ENCODE data around the gene CRYBG1. TPM values are rescaled to one million over a fixed set of nuclear protein-coding genes. Genes with fewer than 3 reads are reported as not detected.

The CRYBG1 gene
- total RNA-seq, 1 experiment from 2014 or later, result 2.9 TPM

GRCh38 chr6:106612671-106613416, 252.3 kb downstream of the CRYBG1 start:
- no peak overlapping the region for H3K27ac ChIP-seq (ENCODE audit: low read depth, low read length, poor library complexity, severe bottlenecking)
- DNase-seq (ENCODE audit: low spot score), result no peak
- CTCF ChIA-PET, result no interaction called here

GRCh38 chr6:106613590-106613989, 253.1 kb downstream of the CRYBG1 start:
- H3K36me3 ChIP-seq (ENCODE audit: insufficient read depth, low read length, poor library complexity, severe bottlenecking), result no peaks in the 10 kb centered on the region
- no peak overlapping the region for H3K27ac ChIP-seq (ENCODE audit: low read depth, low read length, poor library complexity, severe bottlenecking)
- BruUV-seq (replicated peaks), result no TSS peak
- no peaks in the 10 kb centered on the region for H3K4me1 ChIP-seq (ENCODE audit: insufficient read depth, low read length, poor library complexity, severe bottlenecking)
- POLR2A ChIA-PET (ENCODE audit: low non-redundant PET), result no interaction called here
- H3K9me3 ChIP-seq (ENCODE audit: low read depth, low read length, poor library complexity, severe bottlenecking), result no peaks in the 10 kb centered on the region
- no peak for DNase-seq (ENCODE audit: low spot score)
- H3K4me3 ChIP-seq (ENCODE audit: low read depth, low read length, poor library complexity, severe bottlenecking), result no peak overlapping the region
- TF ChIP-seq, protein P1, sequence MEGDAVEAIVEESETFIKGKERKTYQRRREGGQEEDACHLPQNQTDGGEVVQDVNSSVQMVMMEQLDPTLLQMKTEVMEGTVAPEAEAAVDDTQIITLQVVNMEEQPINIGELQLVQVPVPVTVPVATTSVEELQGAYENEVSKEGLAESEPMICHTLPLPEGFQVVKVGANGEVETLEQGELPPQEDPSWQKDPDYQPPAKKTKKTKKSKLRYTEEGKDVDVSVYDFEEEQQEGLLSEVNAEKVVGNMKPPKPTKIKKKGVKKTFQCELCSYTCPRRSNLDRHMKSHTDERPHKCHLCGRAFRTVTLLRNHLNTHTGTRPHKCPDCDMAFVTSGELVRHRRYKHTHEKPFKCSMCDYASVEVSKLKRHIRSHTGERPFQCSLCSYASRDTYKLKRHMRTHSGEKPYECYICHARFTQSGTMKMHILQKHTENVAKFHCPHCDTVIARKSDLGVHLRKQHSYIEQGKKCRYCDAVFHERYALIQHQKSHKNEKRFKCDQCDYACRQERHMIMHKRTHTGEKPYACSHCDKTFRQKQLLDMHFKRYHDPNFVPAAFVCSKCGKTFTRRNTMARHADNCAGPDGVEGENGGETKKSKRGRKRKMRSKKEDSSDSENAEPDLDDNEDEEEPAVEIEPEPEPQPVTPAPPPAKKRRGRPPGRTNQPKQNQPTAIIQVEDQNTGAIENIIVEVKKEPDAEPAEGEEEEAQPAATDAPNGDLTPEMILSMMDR (conservative IDR thresholded peaks at IDR 0.05; ENCODE audit: low read depth, low read length), result no peak
- no peak for TF ChIP-seq EZH2 (IDR thresholded peaks at IDR 0.05; ENCODE audit: borderline replicate concordance, low read depth, low read length, poor library complexity, severe bottlenecking)
- H3K27me3 ChIP-seq (replicated peaks; ENCODE audit: insufficient read depth, low read depth, low read length, poor library complexity), result no peaks in the 10 kb centered on the region
- CTCF ChIA-PET, result no interaction called here
- intact Hi-C loops (cut with micrococcal nuclease; ENCODE audit: unreplicated experiment), result no loop called here

More at GRCh38 chr6:106612671-106613416, 252.3 kb downstream of the CRYBG1 start:
- H3K9me3 ChIP-seq (ENCODE audit: low read depth, low read length, poor library complexity, severe bottlenecking), result no peaks in the 10 kb centered on the region
- no peaks in the 10 kb centered on the region for H3K4me1 ChIP-seq (ENCODE audit: insufficient read depth, low read length, poor library complexity, severe bottlenecking)
- no TSS peak for BruUV-seq (replicated peaks)
- TF ChIP-seq, protein P1 (conservative IDR thresholded peaks at IDR 0.05; ENCODE audit: low read depth, low read length), result no peak
- no peak for TF ChIP-seq EZH2 (IDR thresholded peaks at IDR 0.05; ENCODE audit: borderline replicate concordance, low read depth, low read length, poor library complexity, severe bottlenecking)
- intact Hi-C loops (cut with micrococcal nuclease; ENCODE audit: unreplicated experiment), result no loop called here
- H3K27me3 ChIP-seq (replicated peaks; ENCODE audit: insufficient read depth, low read depth, low read length, poor library complexity), result no peaks in the 10 kb centered on the region
- no peaks in the 10 kb centered on the region for H3K36me3 ChIP-seq (ENCODE audit: insufficient read depth, low read length, poor library complexity, severe bottlenecking)
- POLR2A ChIA-PET (ENCODE audit: low non-redundant PET), result no interaction called here
- H3K4me3 ChIP-seq (ENCODE audit: low read depth, low read length, poor library complexity, severe bottlenecking), result no peak overlapping the region

GRCh38 chr6:106614166-106614565, 253.6 kb downstream of the CRYBG1 start:
- H3K27ac ChIP-seq (ENCODE audit: low read depth, low read length, poor library complexity, severe bottlenecking), result no peak overlapping the region
- H3K36me3 ChIP-seq (ENCODE audit: insufficient read depth, low read length, poor library complexity, severe bottlenecking), result no peaks in the 10 kb centered on the region
- no peaks in the 10 kb centered on the region for H3K27me3 ChIP-seq (replicated peaks; ENCODE audit: insufficient read depth, low read depth, low read length, poor library complexity)
- POLR2A ChIA-PET (ENCODE audit: low non-redundant PET), result no interaction called here
- CTCF ChIA-PET, result no interaction called here
- H3K9me3 ChIP-seq (ENCODE audit: low read depth, low read length, poor library complexity, severe bottlenecking), result no peaks in the 10 kb centered on the region
- intact Hi-C loops (cut with micrococcal nuclease; ENCODE audit: unreplicated experiment), result no loop called here
- no peak for TF ChIP-seq EZH2 (IDR thresholded peaks at IDR 0.05; ENCODE audit: borderline replicate concordance, low read depth, low read length, poor library complexity, severe bottlenecking)
- TF ChIP-seq, protein P1 (conservative IDR thresholded peaks at IDR 0.05; ENCODE audit: low read depth, low read length), result no peak
- H3K4me3 ChIP-seq (ENCODE audit: low read depth, low read length, poor library complexity, severe bottlenecking), result no peak overlapping the region
- no peak for DNase-seq (ENCODE audit: low spot score)
- BruUV-seq (replicated peaks), result no TSS peak
- no peaks in the 10 kb centered on the region for H3K4me1 ChIP-seq (ENCODE audit: insufficient read depth, low read length, poor library complexity, severe bottlenecking)

All from A673 (cell line).